Measurements from ENCODE around the gene KCNH8. TPM values are rescaled to one million over a fixed set of nuclear protein-coding genes. Genes with fewer than 3 reads are reported as not detected.

The KCNH8 gene
- total RNA-seq, 1 experiment from 2014 or later: 0.12 TPM

DNA sequence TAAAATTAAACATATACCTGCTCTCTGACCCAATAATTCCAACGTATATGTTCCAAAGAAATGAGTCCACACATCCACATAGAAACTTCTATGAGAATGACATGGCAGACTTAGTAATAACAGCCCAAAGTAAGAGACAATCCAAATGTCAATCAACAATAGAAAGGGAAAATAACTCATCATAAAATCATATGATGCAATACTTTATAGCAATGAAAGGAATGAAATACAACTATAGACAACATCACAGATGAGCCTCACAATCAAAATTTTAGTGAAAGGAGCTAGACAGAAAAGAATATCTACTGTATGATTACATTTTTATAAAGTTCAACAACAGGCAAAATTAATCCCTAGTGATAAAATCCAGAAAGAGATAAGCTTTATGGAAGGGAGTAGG is 23.6 kb upstream of the KCNH8 start:
- no peak overlapping the region for H3K4me2 ChIP-seq (ENCODE audit: low read length)
- ChIA-PET CTCF (no interaction called here), RAD21 (ENCODE audit: low non-redundant PET in 1 of 2, low total read pairs in 2 of 2, uncharacterized antibody in 2 of 2, unreplicated experiment in 2 of 2) (no interaction called here), POLR2A (no interaction called here)
- no peaks in the 10 kb centered on the region for H3K4me1 ChIP-seq (ENCODE audit: control insufficient read depth in 1 of 2, insufficient read depth in 2 of 2, low read length in 2 of 2)
- H4K20me1 ChIP-seq (ENCODE audit: insufficient read depth): no peaks in the 10 kb centered on the region
- H3K9me3 ChIP-seq (ENCODE audit: control insufficient read depth in 1 of 2, insufficient read depth in 1 of 2, low read depth in 1 of 2, low read length in 2 of 2): no peaks in the 10 kb centered on the region; a peak in 1 of 4 replicates
- H3K9ac ChIP-seq (ENCODE audit: low read length): no peak overlapping the region
- no peak overlapping the region for H2AFZ ChIP-seq (ENCODE audit: low read depth, low read length, poor library complexity, severe bottlenecking)
- no peaks in the 10 kb centered on the region for H3K9me2 ChIP-seq (ENCODE audit: insufficient read depth)
- H3K36me3 ChIP-seq (ENCODE audit: control insufficient read depth in 1 of 2, insufficient read depth in 2 of 2, low read length in 2 of 2): no peaks in the 10 kb centered on the region
- no peak overlapping the region for H3K27ac ChIP-seq (ENCODE audit: low read depth, low read length)
- intact Hi-C loops (cut with micrococcal nuclease): no loop called here
- H3K27me3 ChIP-seq (ENCODE audit: insufficient read depth, low read length): no peaks in the 10 kb centered on the region
- BruUV-seq (replicated peaks): no TSS peak
- H3K4me3 ChIP-seq (replicated peaks in 1 of 2; ENCODE audit: low read depth in 1 of 2, low read length in 2 of 2): no peak overlapping the region
- ATAC-seq (no peak), DNase-seq (ENCODE audit: low read depth, low spot score) (no peak)
- TF ChIP-seq ATF3 (IDR thresholded peaks at IDR 0.05) (no peak), SIN3A (IDR thresholded peaks at IDR 0.05; ENCODE audit: low read depth) (no peak), CEBPB (IDR thresholded peaks at IDR 0.05; ENCODE audit: low read depth) (no peak), EGR1 (IDR thresholded peaks at IDR 0.05; ENCODE audit: low read depth) (no peak), ZFX (IDR thresholded peaks at IDR 0.05) (no peak), REST (IDR thresholded peaks at IDR 0.05; ENCODE audit: low read depth) (no peak), CBX3 (IDR thresholded peaks at IDR 0.05; ENCODE audit: low read depth) (no peak), ZBTB33 (IDR thresholded peaks at IDR 0.05; ENCODE audit: extremely low read depth, insufficient replicate concordance, low read length) (no peak), FOSL1 (IDR thresholded peaks at IDR 0.05; ENCODE audit: low read depth) (no peak), EZH2 (IDR thresholded peaks at IDR 0.05) (no peak), RAD21 (IDR thresholded peaks at IDR 0.05; ENCODE audit: low read depth) (no peak), MAX (IDR thresholded peaks at IDR 0.05) (no peak), YY1 (IDR thresholded peaks at IDR 0.05; ENCODE audit: extremely low read depth, insufficient replicate concordance, low read depth, low read length) (no peak), SRF (IDR thresholded peaks at IDR 0.05; ENCODE audit: low read depth) (no peak), POLR2AphosphoS5 (IDR thresholded peaks at IDR 0.05; ENCODE audit: low read depth, low read length) (no peak), ZNF274 (IDR thresholded peaks at IDR 0.05; ENCODE audit: low read depth, low read length) (no peak)
- no peaks in the 10 kb centered on the region for H3K79me2 ChIP-seq (ENCODE audit: insufficient read depth, low read length)

Measured in HCT116 (cell line).